Natural killer cell (primary cell): ENCODE results near the gene LLGL2. TPM values are rescaled to one million over a fixed set of nuclear protein-coding genes. Genes with fewer than 3 reads are reported as not detected.

Experiments
- ATAC-seq, 3 donors: fragments of 150-1000 bp in 2 of 3; fragments of 200-7000 bp in 1 of 3; cut with Tn5 transposase; 1 replicate in 1 of 3; 2 replicates in 2 of 3; pipeline ENCODE4 v1.10.0; 2021; ENCODE audit warnings: mild to moderate bottlenecking in 2 of 3, moderate library complexity in 2 of 3
- DNase-seq, 2 donors: peaks; one replicate each; pipeline versions ENCODE4 v3.0.0 to v3.0.0-alpha.2; 2013 to 2021; ENCODE audit warnings: mixed read lengths in 1 of 2
- H3K27ac ChIP-seq: one replicate; pipeline ENCODE4 v1.5.1; 2013; ENCODE audit warnings: mild to moderate bottlenecking, low read length
- H3K27me3 ChIP-seq: one replicate; pipeline ENCODE4 v1.6.1; 2013; ENCODE audit warnings: low read length; ENCODE audit not compliant: control insufficient read depth, insufficient read depth
- H3K36me3 ChIP-seq: one replicate; pipeline ENCODE4 v1.6.1; 2013; ENCODE audit warnings: low read length; ENCODE audit not compliant: control insufficient read depth, insufficient read depth
- H3K4me1 ChIP-seq: one replicate; pipeline ENCODE4 v1.6.1; 2013; ENCODE audit warnings: low read length; ENCODE audit not compliant: control insufficient read depth, insufficient read depth
- H3K4me3 ChIP-seq: one replicate; pipeline ENCODE4 v1.5.1; 2013; ENCODE audit warnings: low read length
- H3K9me3 ChIP-seq: one replicate; pipeline ENCODE4 v1.6.1; 2013; ENCODE audit warnings: low read length; ENCODE audit not compliant: control insufficient read depth, insufficient read depth
- H3K27ac Mint-ChIP-seq, 2 donors: one replicate each; pipeline ENCODE4 v1.8.0; 2022; ENCODE audit warnings: mild to moderate bottlenecking in 2 of 2, mixed read lengths in 2 of 2, moderate library complexity in 1 of 2
- H3K27me3 Mint-ChIP-seq, 2 donors: one replicate each; pipeline ENCODE4 v1.8.0; 2022; ENCODE audit warnings: low read depth in 2 of 2, mixed read lengths in 2 of 2
- H3K36me3 Mint-ChIP-seq: one replicate; pipeline ENCODE4 v1.8.0; 2022; ENCODE audit warnings: mixed read lengths
- H3K4me1 Mint-ChIP-seq, 2 donors: one replicate each; pipeline ENCODE4 v1.8.0; 2022; ENCODE audit warnings: mixed read lengths in 2 of 2
- H3K4me3 Mint-ChIP-seq: one replicate; pipeline ENCODE4 v1.8.0; 2022; ENCODE audit warnings: mild to moderate bottlenecking, moderate library complexity, mixed read lengths
- H3K9me3 Mint-ChIP-seq, 2 donors: one replicate each; pipeline ENCODE4 v1.8.0; 2022; ENCODE audit warnings: mixed read lengths in 2 of 2
- WGBS: methylation state at CpG from one replicate; pipeline ENCODE4 v1.1.7; 2013; ENCODE audit warnings: missing lambda C conversion rate; ENCODE audit not compliant: insufficient coverage; 5-methylcytosine and 5-hydroxymethylcytosine counted together
- intact Hi-C: fragments of 100-400 bp; cut with micrococcal nuclease; formaldehyde crosslinking; loops from one replicate; pipeline ENCODE4 v1.14.2; 2022
- total RNA-seq, 4 donors: library from RNA; stranded (reverse); fragments of 120-200 nt in 1 of 4; gene quantifications; one replicate each; pipeline versions ENCODE4 v1.2.3 to v1.2.4, GENCODE V29; 2013 to 2022
- TF ChIP-seq, protein P1 (sequence below): fragments of 200-600 bp; IDR thresholded peaks from one replicate; pipeline ENCODE4 v1.8.0; 2022; ENCODE audit warnings: antibody characterized with exemption

Gene LLGL2
- total RNA-seq, 3 donors from 2014 or later (not counting 1 experiment from before 2014, with no cell fraction given) = 229 to 302 (median 244) TPM

DNA sequence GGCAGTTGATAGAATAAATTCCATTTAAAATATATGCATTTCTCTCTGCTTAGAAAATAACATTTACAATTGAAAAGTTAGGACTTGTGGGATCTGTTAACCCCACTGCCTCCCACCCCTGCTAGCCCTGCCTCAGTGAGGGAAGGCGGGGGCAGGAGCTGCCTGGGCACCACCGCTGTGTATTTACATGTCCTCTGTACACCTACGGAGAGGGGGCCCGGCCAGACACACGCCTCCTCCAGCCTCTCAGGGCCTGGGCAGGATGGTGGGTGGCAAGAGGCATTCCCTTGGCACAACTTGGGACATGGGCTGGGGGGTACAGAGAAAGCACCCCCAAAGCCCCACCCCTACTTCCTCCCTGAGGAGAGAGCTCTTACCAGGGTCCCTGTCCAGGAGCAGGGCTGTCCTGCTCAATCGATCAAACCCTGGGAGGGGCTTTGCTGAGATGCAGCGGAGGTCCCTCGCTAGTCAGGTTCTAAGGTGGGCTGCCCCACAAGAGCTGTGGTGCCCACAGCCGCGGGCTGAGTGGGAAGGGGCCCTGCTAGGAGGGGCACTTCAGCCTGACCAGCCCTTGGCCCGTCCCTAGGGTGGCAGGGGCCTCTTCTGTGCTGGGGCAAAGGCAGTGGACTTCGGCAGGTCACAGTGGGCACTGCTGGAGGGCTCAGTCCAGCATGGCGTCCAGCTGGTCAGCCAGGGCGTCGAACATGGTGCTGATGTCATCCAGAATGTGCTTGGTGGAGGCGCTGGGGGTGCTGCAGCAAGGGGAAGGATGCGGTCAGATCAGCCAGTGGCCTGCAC lies 24.9 kb upstream of the LLGL2 start:
- Mint-ChIP-seq H3K36me3 (no peaks in the 10 kb centered on the region), H3K4me3 (no peak overlapping the region), H3K9me3 (no peaks in the 10 kb centered on the region), H3K27me3 (no peaks in the 10 kb centered on the region), H3K4me1 (peaks cover 0 to 9% of the 10 kb centered on the region in 2 donors), H3K27ac (no peak overlapping the region)
- intact Hi-C loops = no loop called here
- ATAC-seq = no peak
- no peak overlapping the region for H3K4me3 ChIP-seq
- H3K27ac ChIP-seq = no peak overlapping the region
- peaks cover 27% of the 10 kb centered on the region for H3K4me1 ChIP-seq
- H3K9me3 ChIP-seq = no peaks in the 10 kb centered on the region
- DNase-seq = no peak
- 86% methylated on average over 17 of the region's 17 CpGs for WGBS
- no peaks in the 10 kb centered on the region for H3K27me3 ChIP-seq
- TF ChIP-seq, protein P1, sequence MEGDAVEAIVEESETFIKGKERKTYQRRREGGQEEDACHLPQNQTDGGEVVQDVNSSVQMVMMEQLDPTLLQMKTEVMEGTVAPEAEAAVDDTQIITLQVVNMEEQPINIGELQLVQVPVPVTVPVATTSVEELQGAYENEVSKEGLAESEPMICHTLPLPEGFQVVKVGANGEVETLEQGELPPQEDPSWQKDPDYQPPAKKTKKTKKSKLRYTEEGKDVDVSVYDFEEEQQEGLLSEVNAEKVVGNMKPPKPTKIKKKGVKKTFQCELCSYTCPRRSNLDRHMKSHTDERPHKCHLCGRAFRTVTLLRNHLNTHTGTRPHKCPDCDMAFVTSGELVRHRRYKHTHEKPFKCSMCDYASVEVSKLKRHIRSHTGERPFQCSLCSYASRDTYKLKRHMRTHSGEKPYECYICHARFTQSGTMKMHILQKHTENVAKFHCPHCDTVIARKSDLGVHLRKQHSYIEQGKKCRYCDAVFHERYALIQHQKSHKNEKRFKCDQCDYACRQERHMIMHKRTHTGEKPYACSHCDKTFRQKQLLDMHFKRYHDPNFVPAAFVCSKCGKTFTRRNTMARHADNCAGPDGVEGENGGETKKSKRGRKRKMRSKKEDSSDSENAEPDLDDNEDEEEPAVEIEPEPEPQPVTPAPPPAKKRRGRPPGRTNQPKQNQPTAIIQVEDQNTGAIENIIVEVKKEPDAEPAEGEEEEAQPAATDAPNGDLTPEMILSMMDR = no peak
- peaks cover 29% of the 10 kb centered on the region for H3K36me3 ChIP-seq

DNA sequence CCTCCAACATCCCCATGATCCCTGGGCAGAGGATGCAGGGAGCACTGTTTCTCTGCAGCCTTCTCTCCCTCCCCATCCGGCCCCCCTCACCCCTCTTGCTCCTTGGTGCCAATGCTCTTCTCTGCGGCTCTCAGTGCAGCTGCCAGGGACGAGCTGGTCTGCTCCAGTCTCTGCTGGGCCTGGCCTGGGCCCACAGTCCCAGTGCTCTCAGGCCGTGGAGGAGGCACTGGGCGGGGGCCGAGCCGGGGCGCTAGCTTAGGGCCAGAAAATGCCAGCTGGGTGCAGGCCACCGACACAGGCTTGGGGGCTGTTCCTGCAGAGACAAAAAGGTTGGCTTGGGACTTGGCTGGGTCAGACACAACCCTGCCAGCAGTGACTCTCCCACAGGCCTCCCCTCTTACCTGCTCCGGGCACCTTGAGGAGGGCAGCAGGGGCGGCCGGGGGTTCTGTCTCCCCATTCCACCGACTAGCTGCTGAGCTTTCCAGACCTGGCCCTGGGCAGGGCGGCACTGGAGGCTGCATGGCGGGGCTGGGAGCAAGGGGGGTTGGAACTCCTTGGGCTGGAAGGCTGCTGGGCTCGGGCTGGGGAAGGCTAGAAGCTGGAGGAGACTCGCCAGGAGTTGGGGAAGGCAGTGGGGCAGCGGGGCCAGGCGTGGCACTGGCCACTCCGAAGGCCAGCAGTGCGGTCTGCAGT lies 24.0 kb upstream of the LLGL2 start:
- H3K36me3 ChIP-seq = peaks cover 21% of the 10 kb centered on the region
- H3K27me3 ChIP-seq = no peaks in the 10 kb centered on the region
- no peak for ATAC-seq
- peaks cover 27% of the 10 kb centered on the region for H3K4me1 ChIP-seq
- H3K27ac ChIP-seq = no peak overlapping the region
- TF ChIP-seq, protein P1 = no peak
- no peaks in the 10 kb centered on the region for H3K9me3 Mint-ChIP-seq
- H3K9me3 ChIP-seq = no peaks in the 10 kb centered on the region
- whole genome bisulfite sequencing = 94% methylated on average over 21 of the region's 21 CpGs
- intact Hi-C loops = no loop called here
- H3K4me1 Mint-ChIP-seq = peaks cover 0 to 9% of the 10 kb centered on the region in 2 donors
- H3K4me3 ChIP-seq = no peak overlapping the region
- H3K27me3 Mint-ChIP-seq = no peaks in the 10 kb centered on the region
- no peak for DNase-seq
- H3K36me3 Mint-ChIP-seq = no peaks in the 10 kb centered on the region
- H3K27ac Mint-ChIP-seq = no peak overlapping the region
- no peak overlapping the region for H3K4me3 Mint-ChIP-seq

DNA sequence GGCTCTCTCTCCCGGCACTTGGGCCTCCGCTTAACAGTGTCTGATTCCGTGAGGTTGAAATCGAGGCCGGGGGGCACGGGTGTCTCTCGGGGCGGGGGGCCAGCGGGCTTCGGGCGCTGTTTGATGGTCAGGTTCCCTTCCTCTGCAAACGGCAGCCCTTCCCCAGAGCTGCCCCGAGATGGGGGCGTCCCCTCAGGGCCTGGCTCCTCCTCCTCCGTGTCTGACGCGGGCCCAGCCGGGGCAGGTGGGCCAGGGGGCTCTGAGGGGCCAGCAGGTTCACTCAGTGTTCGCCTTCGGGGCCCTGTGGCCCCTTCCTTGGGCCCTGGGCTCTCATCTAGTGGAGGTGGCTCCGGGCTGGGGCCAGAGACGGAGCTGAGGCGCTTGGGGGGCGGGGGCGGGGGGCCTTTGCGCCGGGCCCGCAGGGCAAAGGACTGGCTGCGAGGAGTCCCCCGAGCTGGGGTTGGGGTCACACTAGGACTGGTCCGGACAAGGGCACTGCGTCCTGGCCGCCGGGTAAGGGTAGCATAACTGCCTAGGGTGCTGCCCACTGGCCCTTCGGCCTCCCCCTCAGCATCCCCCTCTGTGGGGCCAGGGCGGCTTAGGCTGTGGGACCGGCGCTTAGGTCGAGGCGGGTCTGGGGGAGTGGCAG lies 23.3 kb upstream of the LLGL2 start:
- Mint-ChIP-seq H3K4me3 (no peak overlapping the region), H3K36me3 (no peaks in the 10 kb centered on the region), H3K4me1 (peaks cover 0 to 9% of the 10 kb centered on the region in 2 donors), H3K27me3 (no peaks in the 10 kb centered on the region), H3K27ac (no peak overlapping the region), H3K9me3 (no peaks in the 10 kb centered on the region)
- TF ChIP-seq, protein P1 = no peak
- Histone ChIP-seq H3K36me3 (peaks cover 16% of the 10 kb centered on the region), H3K27ac (no peak overlapping the region), H3K4me1 (peaks cover 27% of the 10 kb centered on the region), H3K27me3 (no peaks in the 10 kb centered on the region), H3K9me3 (no peaks in the 10 kb centered on the region), H3K4me3 (no peak overlapping the region)
- intact Hi-C loops = no loop called here
- 95% methylated on average over 40 of the region's 40 CpGs for WGBS
- ATAC-seq = no peak
- no peak for DNase-seq
